Motor neuron (in vitro differentiated cells): ENCODE results near the gene ZNF438. TPM values are rescaled to one million over a fixed set of nuclear protein-coding genes. Genes with fewer than 3 reads are reported as not detected.

ENCODE experiments used
- ATAC-seq, 8 experiments: fragments of 200-7000 bp; cut with Tn5 transposase; replicated peaks in 6 of 8; 2 replicates each; pipeline ENCODE4 v1.8.0; 2021; ENCODE audit warnings: mild to moderate bottlenecking in 8 of 8, moderate library complexity in 8 of 8
- H3K27ac ChIP-seq, 2 donors: fragments of 250-450 bp; sonication (Bioruptor Pico); 2 replicates each; pipeline ENCODE4 v1.9.0; 2021; ENCODE audit warnings: antibody characterized with exemption in 2 of 2, mild to moderate bottlenecking in 2 of 2, moderate library complexity in 1 of 2
- H3K4me1 ChIP-seq, 2 donors: fragments of 250-450 bp; sonication (Bioruptor Pico); replicated peaks in 1 of 2; 2 replicates each; pipeline ENCODE4 v1.6.1; 2021; ENCODE audit warnings: antibody characterized with exemption in 2 of 2, mild to moderate bottlenecking in 2 of 2, moderate library complexity in 1 of 2
- H3K4me3 ChIP-seq, 5 donors: fragments of 250-450 bp; sonication (Bioruptor Pico); 2 replicates each; pipeline ENCODE4 v1.9.0; 2021; ENCODE audit warnings: antibody characterized with exemption in 5 of 5, mild to moderate bottlenecking in 5 of 5, moderate library complexity in 4 of 5
- WGBS, 10 experiments: fragments of 450-650 bp; shearing (Covaris generic); methylation state at CpG; one replicate each; pipeline ENCODE4 v1.0.0; 2022; 5-methylcytosine and 5-hydroxymethylcytosine counted together
- in situ Hi-C, 9 experiments: fragments of 400-800 bp; cut with MboI; loops; one replicate each; pipeline ENCODE4 v1.15.0; 2021; ENCODE audit warnings: low sequenced_read_pairs in 9 of 9, low pct_unique_long_range_greater_than_20kb in 2 of 9; ENCODE audit not compliant: unreplicated experiment in 9 of 9
- total RNA-seq, 8 experiments: library from RNA; unstranded; fragments of 300-600 nt; gene quantifications; 2 replicates each; pipeline versions ENCODE4 v1.2.3 to v1.2.4, GENCODE V29; 2022

The ZNF438 gene
- total RNA-seq, 8 experiments from 2014 or later: 2.1 to 5.3 (median 3.8) TPM

- peak in 2 of 8 experiments; percentile 45 to 54 for ATAC-seq
- Histone ChIP-seq H3K27ac (no peak overlapping the region), H3K4me3 (no peak overlapping the region), H3K4me1 (no peaks in the 10 kb centered on the region)
- 4 to 100% (median 59%) methylated on average over 1 to 5 of the region's 5 CpGs; no CpG with 5 or more reads in 1 of the 10 experiments for WGBS, 10 experiments
- in situ Hi-C loops: no loop called here
Observed at GRCh38 chr10:30894221-30894620, 137.4 kb downstream of the ZNF438 start.

DNA sequence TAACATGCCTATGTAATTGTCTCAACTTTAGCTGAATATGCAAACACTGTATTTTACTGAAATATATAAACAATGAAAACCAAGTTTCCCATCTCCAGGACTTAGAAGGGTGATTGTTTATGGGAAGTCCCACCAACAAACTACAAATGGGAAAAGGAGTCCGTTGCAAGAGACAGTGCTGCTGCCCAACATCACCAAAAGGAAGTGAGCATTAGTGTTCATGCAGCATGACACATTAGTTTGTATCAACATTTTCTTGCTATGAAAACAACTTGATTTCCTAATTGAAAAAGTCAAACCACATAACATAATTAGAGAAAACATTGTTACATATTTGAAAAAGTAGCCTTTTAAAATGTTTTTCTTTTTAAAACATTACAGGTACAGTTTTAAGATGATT lies 138.5 kb downstream of the ZNF438 start:
- in situ Hi-C loops: no loop called here
- H3K27ac ChIP-seq: no peak overlapping the region
- WGBS, 10 experiments: 17 to 100% (median 65%) methylated on average over 1 of the region's 1 CpG; no CpG with 5 or more reads in 4 of the 10 experiments
- no peak overlapping the region for H3K4me3 ChIP-seq
- H3K4me1 ChIP-seq: no peaks in the 10 kb centered on the region
- ATAC-seq: no peak

GRCh38 chr10:30887839-30888238 lies 143.8 kb downstream of the ZNF438 start:
- no peak overlapping the region for H3K27ac ChIP-seq
- H3K4me1 ChIP-seq: no peaks in the 10 kb centered on the region
- H3K4me3 ChIP-seq: no peak overlapping the region
- WGBS, 10 experiments: 50 to 100% (median 91%) methylated on average over 1 of the region's 1 CpG; no CpG with 5 or more reads in 1 of the 10 experiments
- in situ Hi-C loops: no loop called here
- ATAC-seq: no peak

- in situ Hi-C loops: no loop called here
- Histone ChIP-seq H3K4me3 (no peak overlapping the region), H3K27ac (no peak overlapping the region), H3K4me1 (no peaks in the 10 kb centered on the region)
- no peak for ATAC-seq
Observed at GRCh38 chr10:30885423-30885822, 146.2 kb downstream of the ZNF438 start.

DNA sequence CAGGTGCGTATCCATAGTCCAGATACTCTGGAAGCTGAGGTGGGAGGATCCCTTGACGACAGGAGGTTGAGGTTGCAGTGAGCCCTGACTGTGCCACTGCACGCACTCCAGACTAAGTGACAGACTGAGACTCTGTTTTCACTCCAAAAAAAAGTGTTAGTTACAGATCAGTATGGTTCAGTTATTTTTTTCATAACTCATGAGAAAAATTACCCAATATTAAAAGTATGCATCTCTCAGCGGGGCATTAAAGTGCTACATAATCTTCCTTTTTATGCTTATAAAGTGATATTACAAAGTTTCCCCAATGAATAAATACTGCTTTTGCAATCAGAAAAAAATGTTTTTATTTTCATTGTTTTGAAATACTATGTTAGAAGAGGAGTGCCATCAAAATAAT lies 147.9 kb downstream of the ZNF438 start:
- 40 to 100% (median 72%) methylated on average over 1 to 4 of the region's 4 CpGs; no CpG with 5 or more reads in 1 of the 10 experiments for WGBS, 10 experiments
- no peak overlapping the region for H3K4me3 ChIP-seq
- no peaks in the 10 kb centered on the region for H3K4me1 ChIP-seq
- in situ Hi-C loops: no loop called here
- no peak overlapping the region for H3K27ac ChIP-seq
- no peak for ATAC-seq

DNA sequence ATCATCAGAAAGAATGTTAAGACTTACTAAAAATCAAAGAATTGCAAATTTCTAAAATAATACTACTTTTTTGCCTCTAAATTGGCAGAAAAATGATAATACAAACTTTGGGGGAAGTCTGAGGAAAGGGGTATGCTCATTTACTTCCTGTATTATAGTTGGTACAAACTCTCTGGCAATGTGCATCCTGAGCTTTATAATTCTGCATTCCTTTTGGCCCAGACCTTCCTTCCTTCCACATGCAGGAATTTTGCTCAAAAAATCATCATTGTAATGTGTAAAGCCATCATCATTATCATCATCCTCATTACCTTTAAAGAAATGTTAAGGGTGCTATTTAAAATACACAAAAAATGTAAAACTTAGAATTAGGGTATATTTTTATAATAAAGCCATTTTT lies 148.5 kb downstream of the ZNF438 start:
- no peak for ATAC-seq
- Histone ChIP-seq H3K4me1 (no peaks in the 10 kb centered on the region), H3K27ac (no peak overlapping the region), H3K4me3 (no peak overlapping the region)
- in situ Hi-C loops: no loop called here

- no peak for ATAC-seq
- WGBS, 10 experiments: 0 to 88% (median 37%) methylated on average over 1 of the region's 1 CpG; no CpG with 5 or more reads in 2 of the 10 experiments
- Histone ChIP-seq H3K4me1 (no peaks in the 10 kb centered on the region), H3K27ac (no peak overlapping the region), H3K4me3 (no peak overlapping the region)
- in situ Hi-C loops: no loop called here
Observed at GRCh38 chr10:30882281-30882680, 149.4 kb downstream of the ZNF438 start.

DNA sequence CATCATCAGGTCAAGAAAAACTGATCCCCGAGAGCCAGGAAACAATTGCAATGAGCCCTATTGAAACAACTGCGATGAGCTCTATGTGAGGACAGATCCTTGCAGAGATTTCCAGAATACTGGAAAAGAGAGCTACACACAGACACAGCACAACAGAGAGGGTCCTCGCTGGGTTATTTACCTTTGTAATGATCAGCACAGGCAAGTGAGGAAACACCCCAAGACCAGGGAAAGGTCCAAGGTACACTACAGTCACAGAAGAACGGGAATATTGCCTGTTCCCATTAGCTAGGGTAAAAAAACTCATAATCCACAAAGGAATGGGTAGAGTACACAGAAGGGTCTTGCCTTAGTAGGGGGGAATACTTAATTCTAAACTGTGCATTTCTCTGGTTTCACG lies 152.7 kb downstream of the ZNF438 start:
- ATAC-seq: no peak
- Histone ChIP-seq H3K27ac (no peak overlapping the region), H3K4me3 (no peak overlapping the region), H3K4me1 (no peaks in the 10 kb centered on the region)
- WGBS, 10 experiments: 75 to 100% (median 92%) methylated on average over 1 to 4 of the region's 5 CpGs
- in situ Hi-C loops: no loop called here

DNA sequence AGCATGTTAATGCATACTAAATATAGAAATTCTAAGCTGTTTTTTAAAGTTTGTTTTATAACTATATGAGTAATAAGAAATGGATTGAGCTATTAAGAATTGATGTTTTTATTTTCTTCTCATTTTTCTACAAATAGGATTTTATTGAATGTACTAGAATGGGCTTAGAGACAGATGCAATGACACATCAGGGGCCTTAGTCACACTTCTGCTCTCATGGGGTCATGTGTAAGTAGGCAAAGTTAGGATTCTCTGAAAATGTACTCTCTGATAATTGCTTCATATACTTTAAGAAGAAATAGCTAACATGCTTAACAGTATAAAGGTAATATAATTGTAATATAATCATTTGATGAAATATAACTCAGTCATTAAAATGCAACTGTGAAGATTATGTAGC lies 154.6 kb downstream of the ZNF438 start:
- in situ Hi-C loops: no loop called here
- H3K4me1 ChIP-seq: no peaks in the 10 kb centered on the region
- no peak for ATAC-seq
- no peak overlapping the region for H3K4me3 ChIP-seq
- no peak overlapping the region for H3K27ac ChIP-seq

- no peaks in the 10 kb centered on the region for H3K4me1 ChIP-seq
- peak in 5 of 8 experiments; percentile 50 to 100 (median 98) for ATAC-seq
- 0 to 86% (median 54%) methylated on average over 1 of the region's 1 CpG; no CpG with 5 or more reads in 4 of the 10 experiments for WGBS, 10 experiments
- no peak overlapping the region for H3K27ac ChIP-seq
- in situ Hi-C loops: no loop called here
- H3K4me3 ChIP-seq: no peak overlapping the region
Observed at GRCh38 chr10:30873411-30873810, 158.3 kb downstream of the ZNF438 start.

GRCh38 chr10:30870896-30871295 lies 160.8 kb downstream of the ZNF438 start:
- H3K4me3 ChIP-seq: no peak overlapping the region
- 83 to 100% (median 90%) methylated on average over 2 of the region's 2 CpGs for WGBS, 10 experiments
- H3K27ac ChIP-seq: no peak overlapping the region
- in situ Hi-C loops: no loop called here
- H3K4me1 ChIP-seq: no peaks in the 10 kb centered on the region
- no peak for ATAC-seq

DNA sequence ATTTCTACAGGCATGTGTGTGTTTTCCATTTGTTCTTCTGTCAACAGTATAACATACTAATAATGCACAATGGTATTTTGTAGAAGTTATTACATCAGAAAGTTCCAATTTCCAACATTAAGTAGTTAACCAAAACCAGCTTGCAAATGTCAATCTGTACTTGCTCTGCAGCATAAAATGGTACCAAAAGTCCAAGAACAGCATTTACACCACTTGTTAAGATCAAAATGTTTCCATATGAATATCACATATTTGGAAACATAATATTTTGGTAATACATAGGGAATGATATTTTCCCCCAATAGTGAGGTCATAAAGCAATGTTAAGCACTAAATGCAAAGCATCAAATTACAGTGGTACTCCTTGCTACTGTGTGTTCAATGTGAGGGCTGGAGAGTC lies 162.1 kb downstream of the ZNF438 start:
- in situ Hi-C loops: no loop called here
- Histone ChIP-seq H3K4me1 (no peaks in the 10 kb centered on the region), H3K4me3 (no peak overlapping the region), H3K27ac (no peak overlapping the region)
- no peak for ATAC-seq

DNA sequence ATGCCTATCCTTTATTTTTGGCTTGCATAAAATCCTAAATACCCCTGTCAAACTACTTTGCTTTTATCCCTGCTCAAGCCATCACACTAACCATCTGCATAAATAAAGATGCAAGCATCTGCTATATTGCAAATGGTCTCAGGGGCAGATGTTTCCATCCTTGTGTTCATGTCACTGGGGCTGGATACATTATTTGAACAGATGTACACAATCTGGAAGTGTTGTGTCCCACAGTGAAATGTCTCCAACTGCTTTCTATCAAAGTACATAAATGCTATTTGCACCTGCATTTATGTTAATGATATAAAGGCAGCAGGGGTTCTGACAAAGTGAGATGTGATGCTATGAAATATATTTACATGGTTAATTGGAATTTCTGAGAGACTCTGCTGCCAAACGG lies 163.1 kb downstream of the ZNF438 start:
- 0 to 80% (median 50%) methylated on average over 1 of the region's 1 CpG; no CpG with 5 or more reads in 6 of the 10 experiments for WGBS, 10 experiments
- Histone ChIP-seq H3K27ac (no peak overlapping the region), H3K4me1 (no peaks in the 10 kb centered on the region), H3K4me3 (no peak overlapping the region)
- in situ Hi-C loops: no loop called here
- peak in 1 of 8 experiments; percentile 55 for ATAC-seq

DNA sequence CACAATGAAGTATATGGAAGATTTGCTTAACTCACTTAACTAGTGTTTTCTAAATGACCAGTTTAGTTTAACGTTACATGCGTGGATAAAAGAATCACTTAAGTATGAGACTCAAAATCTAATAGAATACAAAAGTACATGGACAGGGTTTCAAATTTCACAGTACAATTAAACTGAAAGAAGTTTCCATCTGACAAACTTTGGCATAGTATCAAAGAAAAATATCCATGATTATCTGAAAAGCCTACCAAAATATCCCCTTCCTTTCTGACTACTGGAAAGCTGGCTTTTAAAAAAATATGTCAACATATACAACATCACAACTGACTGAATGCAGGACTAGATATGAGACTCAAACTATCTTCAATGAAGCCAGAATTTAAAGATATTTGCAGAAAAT lies 164.8 kb downstream of the ZNF438 start:
- ATAC-seq: no peak
- 80 to 100% (median 100%) methylated on average over 2 of the region's 2 CpGs; no CpG with 5 or more reads in 3 of the 10 experiments for WGBS, 10 experiments
- Histone ChIP-seq H3K4me1 (no peaks in the 10 kb centered on the region), H3K27ac (no peak overlapping the region), H3K4me3 (no peak overlapping the region)
- in situ Hi-C loops: no loop called here
